HepG2 (cell line): ENCODE measurements around the gene TRPM1. TPM values are rescaled to one million over a fixed set of nuclear protein-coding genes. Genes with fewer than 3 reads are reported as not detected.

Experiments used
- ADNP ChIP-seq: sonication (generic); formaldehyde crosslinking; IDR thresholded peaks from 2 replicates; pipeline ENCODE4 v1.4.0; 2020; ENCODE audit warnings: missing genetic modification reagents
- AGO1 ChIP-seq: fragments of 200-400 bp; formaldehyde crosslinking; IDR thresholded peaks from 2 replicates; pipeline ENCODE4 v1.6.1; 2017; ENCODE audit warnings: mild to moderate bottlenecking, low read depth, low read length, moderate library complexity; ENCODE audit not compliant: poor library complexity, severe bottlenecking
- ATF1 ChIP-seq: IDR thresholded peaks from 2 replicates; pipeline ENCODE4 v1.6.1; 2016; ENCODE audit warnings: mild to moderate bottlenecking, control low read depth
- ATF7-NPFF ChIP-seq: sonication (generic); formaldehyde crosslinking; IDR thresholded peaks from 2 replicates; pipeline ENCODE4 v1.8.1; 2023; ENCODE audit warnings: mild to moderate bottlenecking, low read depth, missing genetic modification reagents, moderate library complexity
- DPF2 ChIP-seq: sonication (generic); formaldehyde crosslinking; IDR thresholded peaks from 2 replicates; pipeline ENCODE4 v1.4.0; 2020; ENCODE audit warnings: mild to moderate bottlenecking, low read depth, missing genetic modification reagents, borderline replicate concordance
- HDAC1 ChIP-seq: sonication (generic); formaldehyde crosslinking; IDR thresholded peaks from 2 replicates; pipeline ENCODE4 v1.5.1; 2020; ENCODE audit warnings: mild to moderate bottlenecking, missing genetic modification reagents
- KDM1A ChIP-seq: IDR thresholded peaks from 2 replicates; pipeline ENCODE4 v1.6.1; 2016; ENCODE audit warnings: missing compliant biosample characterization
- KLF13 ChIP-seq: sonication (generic); formaldehyde crosslinking; IDR thresholded peaks from 2 replicates; pipeline ENCODE4 v1.4.0; 2020; ENCODE audit warnings: mild to moderate bottlenecking, missing genetic modification reagents
- NFYC ChIP-seq: IDR thresholded peaks from 2 replicates; pipeline ENCODE4 v1.6.1; 2016; ENCODE audit warnings: missing genetic modification reagents, missing compliant biosample characterization
- NR2F2 ChIP-seq: IDR thresholded peaks from 2 replicates; pipeline ENCODE4 v1.6.1; 2012; ENCODE audit warnings: low read depth, inconsistent platforms, borderline replicate concordance
- PHF5A ChIP-seq: IDR thresholded peaks from one replicate; pipeline ENCODE4 v1.6.1; 2018; ENCODE audit warnings: low read depth, missing genetic modification reagents; ENCODE audit not compliant: unreplicated experiment
- SMARCC2 ChIP-seq: fragments of 450-650 bp; IDR thresholded peaks from 2 replicates; pipeline ENCODE4 v1.6.1; 2017; ENCODE audit warnings: antibody characterized with exemption, mild to moderate bottlenecking
- XRCC5 ChIP-seq: fragments of 200-400 bp; formaldehyde crosslinking; optimal IDR thresholded peaks from 2 replicates; pipeline ENCODE3; 2017; ENCODE audit warnings: mild to moderate bottlenecking, low read length
- ZNF333 ChIP-seq: sonication (generic); formaldehyde crosslinking; IDR thresholded peaks from 2 replicates; pipeline ENCODE4 v1.4.0; 2020; ENCODE audit warnings: mild to moderate bottlenecking, missing genetic modification reagents, borderline replicate concordance
- ZNF558 ChIP-seq: sonication (generic); formaldehyde crosslinking; IDR thresholded peaks from 2 replicates; pipeline ENCODE4 v1.9.0; 2022; ENCODE audit warnings: mild to moderate bottlenecking, missing genetic modification reagents, borderline replicate concordance
- ZNF747 ChIP-seq: sonication (generic); formaldehyde crosslinking; IDR thresholded peaks from 2 replicates; pipeline ENCODE4 v1.8.1; 2023; ENCODE audit warnings: missing genetic modification reagents, mild to moderate bottlenecking, borderline replicate concordance
- ZNF761 ChIP-seq: sonication (generic); formaldehyde crosslinking; conservative IDR thresholded peaks from 2 replicates; pipeline ENCODE4 v1.4.0; 2020; ENCODE audit warnings: mild to moderate bottlenecking, missing genetic modification reagents
- ZNF781 ChIP-seq: sonication (generic); formaldehyde crosslinking; IDR thresholded peaks from 2 replicates; pipeline ENCODE4 v1.5.1; 2020; ENCODE audit warnings: borderline replicate concordance, mild to moderate bottlenecking, missing genetic modification reagents; ENCODE audit errors: not compliant biosample characterization
- ZNF782 ChIP-seq: sonication (generic); formaldehyde crosslinking; IDR thresholded peaks from 2 replicates; pipeline ENCODE4 v1.4.0; 2020; ENCODE audit warnings: missing genetic modification reagents, mild to moderate bottlenecking, borderline replicate concordance
- polyA plus RNA-seq, 8 experiments: library from polyadenylated mRNA; depleted of rRNA in 3 of 8; stranded (reverse) in 7 of 8; unstranded in 1 of 8; fragments of >200 nt; fragmentation: Illumina TruSeq in 4 of 8; extraction: Trizol in 4 of 8; gene quantifications; 2 replicates each; pipeline versions ENCODE4 v1.2.1 to v1.2.3, GENCODE V29; 2011 to 2016; ENCODE audit warnings: low read depth in 4 of 8, missing spikeins in 1 of 8, mixed read lengths in 1 of 8; ENCODE audit not compliant: insufficient read depth in 1 of 8
- total RNA-seq, 5 experiments: library from RNA; depleted of rRNA; stranded (reverse); fragments of >200 nt; fragmentation: Illumina TruSeq; extraction: Trizol; gene quantifications; 2 replicates each; pipeline ENCODE4 v1.2.3, GENCODE V29; 2016; ENCODE audit warnings: low read depth in 1 of 5
- TF ChIP-seq, protein P1 (sequence below), 2 experiments: sonication (generic) in 1 of 2; formaldehyde crosslinking in 1 of 2; IDR thresholded peaks; 2 replicates each; pipeline versions ENCODE4 v1.6.1 to v1.9.0; 2014 to 2022; ENCODE audit warnings: antibody characterized with exemption in 1 of 2, borderline replicate concordance in 1 of 2, inconsistent platforms in 1 of 2, low read depth in 1 of 2, missing genetic modification reagents in 1 of 2
- TF ChIP-seq, protein P2 (sequence below): sonication (generic); formaldehyde crosslinking; IDR thresholded peaks from 2 replicates; pipeline ENCODE4 v1.5.0; 2020; ENCODE audit warnings: mild to moderate bottlenecking, missing genetic modification reagents
- TF ChIP-seq, protein P3 (sequence below): IDR thresholded peaks from 2 replicates; pipeline ENCODE4 v1.6.1; 2016; ENCODE audit warnings: missing compliant biosample characterization, missing genetic modification reagents, borderline replicate concordance

Gene TRPM1
- total and polyA plus RNA-seq, 2 of the 13 experiments (the other 11 are each of a cell fraction or from before 2014, with no cell fraction given), result not detected

DNA sequence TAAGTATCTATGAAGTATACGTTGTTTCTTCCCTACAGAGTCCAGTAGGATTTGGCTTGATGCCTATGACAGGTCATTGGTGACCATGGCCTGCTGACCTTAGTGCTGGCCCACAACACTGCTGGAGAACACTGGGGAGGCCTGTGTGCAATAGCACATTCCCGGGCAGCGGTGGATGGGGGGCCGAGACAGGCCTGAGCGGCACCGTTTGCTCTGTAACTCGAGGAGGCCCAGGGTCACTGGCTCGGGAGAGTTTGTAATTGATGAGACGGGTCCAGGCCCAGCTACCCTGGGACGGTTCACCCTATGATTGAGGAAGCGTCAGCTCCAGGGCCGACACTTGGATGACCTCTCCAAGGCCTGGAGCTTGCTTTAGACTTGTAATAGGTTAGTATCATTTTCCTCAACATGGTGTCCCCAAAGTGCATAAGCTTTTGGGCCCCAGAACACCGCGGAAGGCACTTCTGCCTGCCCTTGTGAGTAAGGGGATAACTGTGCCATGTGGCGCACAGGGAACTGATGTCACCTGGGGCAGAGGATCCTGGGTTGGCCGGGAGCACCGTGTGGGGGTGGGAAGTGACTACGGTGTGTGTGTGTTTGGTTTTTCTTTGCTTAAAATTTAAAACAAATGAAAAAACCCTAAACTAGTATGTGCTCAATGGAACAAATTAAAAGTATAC is 12.0 kb downstream of the TRPM1 start (continued):
- TF ChIP-seq NFYC (CRISPR knock-in tag) (no peak), AGO1 (no peak), ZNF747 (CRISPR knock-in tag) (no peak), ADNP (CRISPR knock-in tag) (no peak), KLF13 (no peak), ATF7-NPFF (CRISPR knock-in tag) (no peak), XRCC5 (peak; percentile 25), DPF2 (CRISPR knock-in tag) (peak; percentile 70), ATF1 (CRISPR knock-in tag) (no peak), KDM1A (CRISPR knock-in tag) (peak; percentile 46; the same call in 1 of the 2 replicates), ZNF782 (CRISPR knock-in tag) (peak; percentile 27; the same call in 1 of the 2 replicates), ZNF781 (no peak), NR2F2 (peak; percentile 91), ZNF333 (no peak), PHF5A (no peak), SMARCC2 (no peak), HDAC1 (CRISPR knock-in tag) (peak; percentile 70), ZNF558 (CRISPR knock-in tag) (no peak), ZNF761 (CRISPR knock-in tag) (no peak)
- TF ChIP-seq, protein P1, sequence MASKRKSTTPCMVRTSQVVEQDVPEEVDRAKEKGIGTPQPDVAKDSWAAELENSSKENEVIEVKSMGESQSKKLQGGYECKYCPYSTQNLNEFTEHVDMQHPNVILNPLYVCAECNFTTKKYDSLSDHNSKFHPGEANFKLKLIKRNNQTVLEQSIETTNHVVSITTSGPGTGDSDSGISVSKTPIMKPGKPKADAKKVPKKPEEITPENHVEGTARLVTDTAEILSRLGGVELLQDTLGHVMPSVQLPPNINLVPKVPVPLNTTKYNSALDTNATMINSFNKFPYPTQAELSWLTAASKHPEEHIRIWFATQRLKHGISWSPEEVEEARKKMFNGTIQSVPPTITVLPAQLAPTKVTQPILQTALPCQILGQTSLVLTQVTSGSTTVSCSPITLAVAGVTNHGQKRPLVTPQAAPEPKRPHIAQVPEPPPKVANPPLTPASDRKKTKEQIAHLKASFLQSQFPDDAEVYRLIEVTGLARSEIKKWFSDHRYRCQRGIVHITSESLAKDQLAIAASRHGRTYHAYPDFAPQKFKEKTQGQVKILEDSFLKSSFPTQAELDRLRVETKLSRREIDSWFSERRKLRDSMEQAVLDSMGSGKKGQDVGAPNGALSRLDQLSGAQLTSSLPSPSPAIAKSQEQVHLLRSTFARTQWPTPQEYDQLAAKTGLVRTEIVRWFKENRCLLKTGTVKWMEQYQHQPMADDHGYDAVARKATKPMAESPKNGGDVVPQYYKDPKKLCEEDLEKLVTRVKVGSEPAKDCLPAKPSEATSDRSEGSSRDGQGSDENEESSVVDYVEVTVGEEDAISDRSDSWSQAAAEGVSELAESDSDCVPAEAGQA (IDR thresholded peaks at IDR 0.05; ENCODE audit: low read depth), result no peak
- TF ChIP-seq, protein P1 (CRISPR knock-in tag; IDR thresholded peaks at IDR 0.05; ENCODE audit: borderline replicate concordance), result no peak
- TF ChIP-seq, protein P2, sequence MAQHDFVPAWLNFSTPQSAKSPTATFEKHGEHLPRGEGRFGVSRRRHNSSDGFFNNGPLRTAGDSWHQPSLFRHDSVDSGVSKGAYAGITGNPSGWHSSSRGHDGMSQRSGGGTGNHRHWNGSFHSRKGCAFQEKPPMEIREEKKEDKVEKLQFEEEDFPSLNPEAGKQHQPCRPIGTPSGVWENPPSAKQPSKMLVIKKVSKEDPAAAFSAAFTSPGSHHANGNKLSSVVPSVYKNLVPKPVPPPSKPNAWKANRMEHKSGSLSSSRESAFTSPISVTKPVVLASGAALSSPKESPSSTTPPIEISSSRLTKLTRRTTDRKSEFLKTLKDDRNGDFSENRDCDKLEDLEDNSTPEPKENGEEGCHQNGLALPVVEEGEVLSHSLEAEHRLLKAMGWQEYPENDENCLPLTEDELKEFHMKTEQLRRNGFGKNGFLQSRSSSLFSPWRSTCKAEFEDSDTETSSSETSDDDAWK (CRISPR knock-in tag), result no peak
- TF ChIP-seq, protein P3, sequence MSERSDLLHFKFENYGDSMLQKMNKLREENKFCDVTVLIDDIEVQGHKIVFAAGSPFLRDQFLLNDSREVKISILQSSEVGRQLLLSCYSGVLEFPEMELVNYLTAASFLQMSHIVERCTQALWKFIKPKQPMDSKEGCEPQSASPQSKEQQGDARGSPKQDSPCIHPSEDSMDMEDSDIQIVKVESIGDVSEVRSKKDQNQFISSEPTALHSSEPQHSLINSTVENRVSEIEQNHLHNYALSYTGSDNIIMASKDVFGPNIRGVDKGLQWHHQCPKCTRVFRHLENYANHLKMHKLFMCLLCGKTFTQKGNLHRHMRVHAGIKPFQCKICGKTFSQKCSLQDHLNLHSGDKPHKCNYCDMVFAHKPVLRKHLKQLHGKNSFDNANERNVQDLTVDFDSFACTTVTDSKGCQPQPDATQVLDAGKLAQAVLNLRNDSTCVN (CRISPR knock-in tag), result no peak
